Activated CD8-positive, alpha-beta memory T cell treated with anti-CD3 and anti-CD28 coated beads, Interleukin-2, amount 50 U/mL, for 1 hour (primary cell): ENCODE measurements around the gene LAMC2.

Experiments
- DNase-seq: peaks from one replicate; pipeline ENCODE4 v3.0.0-alpha.2; 2020; ENCODE audit errors: extremely low read depth

Gene LAMC2

DNA sequence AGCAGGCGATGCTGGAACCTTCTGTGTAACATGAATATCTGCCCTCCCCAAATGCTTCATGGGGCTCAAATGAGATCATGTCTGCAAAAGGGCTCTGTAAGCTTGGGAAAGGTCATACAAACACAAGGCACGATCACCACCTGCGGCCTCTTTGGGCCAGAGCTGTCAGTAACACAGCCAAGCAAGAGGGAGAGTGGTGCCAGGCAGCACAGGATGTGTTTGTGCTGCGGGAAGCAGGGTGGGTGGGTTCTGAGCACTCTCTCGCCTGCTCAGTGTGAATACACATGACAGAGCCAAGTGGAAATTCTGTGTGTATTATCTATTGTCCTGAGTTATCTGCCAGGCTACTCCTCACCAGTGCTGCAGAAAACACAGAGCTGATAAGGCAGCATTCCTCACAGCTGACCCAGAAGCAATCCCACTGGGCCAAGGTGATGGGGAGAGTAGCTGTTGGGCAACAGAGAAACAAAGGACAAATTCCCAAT lies 101.2 kb downstream of the LAMC2 start:
- DNase-seq: no peak

- DNase-seq: no peak
Measured at GRCh38 chr1:183288583-183288982, 102.5 kb downstream of the LAMC2 start.

DNA sequence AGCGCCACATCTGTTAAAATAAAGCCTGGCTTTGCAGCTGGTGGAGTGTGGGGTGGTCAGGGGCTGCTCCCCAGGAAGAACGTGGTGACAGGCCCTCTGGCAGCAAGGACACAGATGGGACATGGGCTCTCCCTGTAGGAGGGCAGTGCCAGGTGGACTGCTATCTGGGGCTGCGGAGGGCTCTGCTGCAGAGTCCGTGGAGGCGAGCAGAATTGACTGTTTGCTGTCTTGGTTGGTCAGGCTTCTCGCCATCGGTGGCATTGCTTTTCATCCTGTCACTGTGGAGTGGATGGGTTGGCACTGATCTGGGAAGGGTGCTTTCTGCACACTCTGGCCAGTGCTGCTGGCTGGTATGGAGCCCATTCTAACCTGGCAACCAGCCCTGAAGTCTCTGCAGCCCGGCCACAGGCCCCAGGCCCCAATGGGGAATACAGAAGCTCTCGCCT lies 103.0 kb downstream of the LAMC2 start:
- no peak for DNase-seq

- DNase-seq: no peak
Measured at GRCh38 chr1:183290628-183291027, 104.6 kb downstream of the LAMC2 start.

GRCh38 chr1:183291216-183291762 lies 105.2 kb downstream of the LAMC2 start:
- no peak for DNase-seq

- no peak for DNase-seq
Measured at GRCh38 chr1:183291802-183292514, 105.9 kb downstream of the LAMC2 start.

DNA sequence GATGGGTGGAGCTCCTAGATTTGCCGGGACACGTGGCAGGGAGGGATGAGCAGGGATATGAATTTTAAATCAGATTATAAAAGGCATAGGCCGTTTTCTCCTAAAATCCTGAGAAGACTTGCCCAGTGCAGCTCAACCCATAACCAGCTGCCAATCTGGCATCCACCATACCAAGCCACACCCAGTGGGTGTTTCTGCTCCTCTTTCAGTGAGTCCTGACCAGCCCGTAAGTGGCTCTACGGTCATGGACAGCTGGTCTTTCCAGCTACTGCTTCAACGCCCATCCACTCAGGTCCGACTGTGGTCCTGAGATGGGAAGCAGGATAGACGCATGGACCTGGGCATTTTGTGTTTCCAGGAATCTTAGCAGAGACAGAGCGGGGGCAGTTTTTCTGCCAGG lies 107.2 kb downstream of the LAMC2 start:
- no peak for DNase-seq

GRCh38 chr1:183293876-183294275 lies 107.8 kb downstream of the LAMC2 start:
- DNase-seq: no peak
